Dermis microvascular lymphatic vessel endothelial cell (primary cell): ENCODE measurements around the gene SLC35F4. TPM values are rescaled to one million over a fixed set of nuclear protein-coding genes. Genes with fewer than 3 reads are reported as not detected.
A peak's percentile ranks its signal among the peaks of the same experiment; 100 is the strongest.
"Not testable (repeated sequence)": the region's sequence is repeated elsewhere in the genome, so short reads cannot be mapped to it uniquely, and the experiment has no call there.

Experiments used
- DNase-seq, 2 donors: peaks; one replicate each; pipeline versions ENCODE4 v3.0.0 to v3.0.0-alpha.2; 2010; ENCODE audit warnings: low read depth in 2 of 2
- total RNA-seq: library from RNA; depleted of rRNA; stranded (reverse); fragments of >200 nt; gene quantifications from 2 replicates; pipeline ENCODE4 v1.2.1, GENCODE V29; 2014

The SLC35F4 gene
- total RNA-seq, 1 donor from 2014 or later = not detected

GRCh38 chr14:57729208-57730187 is 136.4 kb downstream of the SLC35F4 start:
- DNase-seq = no peak

- peak in 1 of 2 donors; percentile 72 for DNase-seq
These were observed 140.4 kb downstream of the SLC35F4 start for GRCh38 chr14:57725399-57726077.

- peak in 1 of 2 donors; percentile 36 for DNase-seq
These were observed 143.8 kb downstream of the SLC35F4 start for GRCh38 chr14:57722141-57722540.

GRCh38 chr14:57714487-57714931 is 151.4 kb downstream of the SLC35F4 start:
- no peak for DNase-seq

GRCh38 chr14:57712698-57713097 is 153.2 kb downstream of the SLC35F4 start:
- no peak for DNase-seq

- DNase-seq = no peak
These were observed 153.8 kb downstream of the SLC35F4 start for GRCh38 chr14:57712102-57712501.

- DNase-seq = no peak
These were observed 156.0 kb downstream of the SLC35F4 start for GRCh38 chr14:57709909-57710308.

GRCh38 chr14:57709086-57709485 is 156.8 kb downstream of the SLC35F4 start:
- not testable (repeated sequence) for DNase-seq

- no peak for DNase-seq
These were observed 158.7 kb downstream of the SLC35F4 start for GRCh38 chr14:57707219-57707618.

GRCh38 chr14:57704763-57705162 is 161.1 kb downstream of the SLC35F4 start:
- DNase-seq = no peak

- DNase-seq = no peak
These were observed 165.9 kb downstream of the SLC35F4 start for GRCh38 chr14:57699947-57700346.

GRCh38 chr14:57692671-57693070 is 173.2 kb downstream of the SLC35F4 start:
- DNase-seq = peak; percentile 32 to 56

- no peak for DNase-seq
These were observed 178.5 kb downstream of the SLC35F4 start for GRCh38 chr14:57687416-57687815.

- no peak for DNase-seq
These were observed 179.6 kb downstream of the SLC35F4 start for GRCh38 chr14:57686304-57686703.

GRCh38 chr14:57671021-57671420 is 194.9 kb downstream of the SLC35F4 start:
- no peak for DNase-seq

GRCh38 chr14:57660208-57660607 is 205.7 kb downstream of the SLC35F4 start:
- no peak for DNase-seq

GRCh38 chr14:57659052-57659451 is 206.8 kb downstream of the SLC35F4 start:
- no peak for DNase-seq

- no peak for DNase-seq
These were observed 208.4 kb downstream of the SLC35F4 start for GRCh38 chr14:57657487-57657886.

- no peak for DNase-seq
These were observed 209.0 kb downstream of the SLC35F4 start for GRCh38 chr14:57656853-57657252.

GRCh38 chr14:57652769-57653168 is 213.1 kb downstream of the SLC35F4 start:
- DNase-seq = no peak

- DNase-seq = no peak
These were observed 224.1 kb downstream of the SLC35F4 start for GRCh38 chr14:57641776-57642175.

GRCh38 chr14:57640036-57640435 is 225.9 kb downstream of the SLC35F4 start:
- no peak for DNase-seq
